ENCODE data around the gene ZSCAN30.

- no peak for TF ChIP-seq CTCF (IDR thresholded peaks at IDR 0.05)
- TF ChIP-seq POLR2A (IDR thresholded peaks at IDR 0.05) = no peak
Observed at GRCh38 chr18:35277633-35278032, 12.4 kb downstream of the ZSCAN30 start.
